Measurements from ENCODE around the gene WNT7B. TPM values are rescaled to one million over a fixed set of nuclear protein-coding genes. Genes with fewer than 3 reads are reported as not detected.

The WNT7B gene
- total and polyA plus RNA-seq, 10 of the 15 experiments (the other 5 are each of a cell fraction or from before 2014, with no cell fraction given): 0.12 TPM; not detected in 9

- no peak for TF ChIP-seq ZNF274 (IDR thresholded peaks at IDR 0.05; ENCODE audit: insufficient read depth, insufficient read length)
- TF ChIP-seq IRF5 (IDR thresholded peaks at IDR 0.05; ENCODE audit: borderline replicate concordance): no peak
- no peak for TF ChIP-seq MAX (IDR thresholded peaks at IDR 0.05; ENCODE audit: low read depth, low read length)
- no peak for TF ChIP-seq NFXL1 (IDR thresholded peaks at IDR 0.05; ENCODE audit: borderline replicate concordance)
- TF ChIP-seq HDAC2 (IDR thresholded peaks at IDR 0.05): no peak
- TF ChIP-seq BCLAF1 (IDR thresholded peaks at IDR 0.05): no peak
- no peak for TF ChIP-seq ELK1 (IDR thresholded peaks at IDR 0.05; ENCODE audit: low read depth, low read length)
- no peak for TF ChIP-seq SUPT20H (IDR thresholded peaks at IDR 0.05; ENCODE audit: borderline replicate concordance, control insufficient read depth, low read depth, low read length)
- TF ChIP-seq ZNF384 (IDR thresholded peaks at IDR 0.05; ENCODE audit: borderline replicate concordance, low read depth, low read length): no peak
These were observed 10.6 kb downstream of the WNT7B start (continued) for GRCh38 chr22:45966320-45966894.
